HepG2 (cell line): ENCODE data around the gene FBXW4. TPM values are rescaled to one million over a fixed set of nuclear protein-coding genes. Genes with fewer than 3 reads are reported as not detected.

ENCODE experiments used
- AGO2 ChIP-seq: fragments of 200-400 bp; formaldehyde crosslinking; optimal IDR thresholded peaks from 2 replicates; pipeline ENCODE3; 2017; ENCODE audit warnings: mild to moderate bottlenecking, low read depth, low read length, moderate library complexity
- AKAP8 ChIP-seq: sonication (generic); formaldehyde crosslinking; IDR thresholded peaks from 2 replicates; pipeline ENCODE4 v1.5.1; 2020; ENCODE audit warnings: mild to moderate bottlenecking, missing genetic modification reagents
- ARID4A ChIP-seq: sonication (generic); formaldehyde crosslinking; IDR thresholded peaks from 2 replicates; pipeline ENCODE4 v1.5.0; 2020; ENCODE audit warnings: mild to moderate bottlenecking, missing genetic modification reagents, borderline replicate concordance
- BRD4 ChIP-seq: sonication (generic); formaldehyde crosslinking; IDR thresholded peaks from 2 replicates; pipeline ENCODE4 v1.4.0; 2020; ENCODE audit warnings: missing genetic modification reagents
- CCDC6 ChIP-seq: sonication (generic); formaldehyde crosslinking; IDR thresholded peaks from 2 replicates; pipeline ENCODE4 v1.8.1; 2022; ENCODE audit warnings: mild to moderate bottlenecking, missing genetic modification reagents, moderate library complexity
- CERS6 ChIP-seq: sonication (generic); formaldehyde crosslinking; IDR thresholded peaks from 2 replicates; pipeline ENCODE4 v1.5.0; 2020; ENCODE audit warnings: missing genetic modification reagents
- CREB1 ChIP-seq, 2 experiments: fragments of 450-650 bp in 1 of 2; IDR thresholded peaks; 2 replicates each; pipeline ENCODE4 v1.6.1; 2016 to 2017; ENCODE audit warnings: control low read depth in 1 of 2, mild to moderate bottlenecking in 1 of 2, missing compliant biosample characterization in 1 of 2, missing genetic modification characterization in 1 of 2
- ESRRA ChIP-seq: sonication (generic); formaldehyde crosslinking; IDR thresholded peaks from 2 replicates; pipeline ENCODE4 v1.5.1; 2020; ENCODE audit warnings: mild to moderate bottlenecking, low read depth, missing genetic modification reagents
- GABPB1 ChIP-seq: IDR thresholded peaks from 2 replicates; pipeline ENCODE4 v1.6.1; 2016; ENCODE audit warnings: mild to moderate bottlenecking, missing genetic modification reagents, moderate library complexity, missing compliant biosample characterization
- GATAD2A ChIP-seq: IDR thresholded peaks from 2 replicates; pipeline ENCODE4 v1.6.1; 2016
- HDAC1 ChIP-seq: sonication (generic); formaldehyde crosslinking; IDR thresholded peaks from 2 replicates; pipeline ENCODE4 v1.5.1; 2020; ENCODE audit warnings: mild to moderate bottlenecking, missing genetic modification reagents
- HDAC6 ChIP-seq: fragments of 200-600 bp; sonication (generic); IDR thresholded peaks from 2 replicates; pipeline ENCODE4 v1.7.0; 2017; ENCODE audit warnings: mild to moderate bottlenecking, antibody characterized with exemption, low read length, low read depth
- JUND ChIP-seq: sonication (generic); formaldehyde crosslinking; IDR thresholded peaks from 2 replicates; pipeline ENCODE4 v1.8.0; 2022; ENCODE audit warnings: mild to moderate bottlenecking, missing genetic modification reagents
- NCOA5 ChIP-seq: sonication (generic); formaldehyde crosslinking; IDR thresholded peaks from 2 replicates; pipeline ENCODE4 v1.4.0; 2020; ENCODE audit warnings: missing genetic modification reagents
- NFKBIZ ChIP-seq: IDR thresholded peaks from 2 replicates; pipeline ENCODE4 v1.6.1; 2018; ENCODE audit warnings: missing genetic modification reagents, missing compliant biosample characterization
- PHF20 ChIP-seq: sonication (generic); formaldehyde crosslinking; IDR thresholded peaks from 2 replicates; pipeline ENCODE4 v1.5.0; 2020; ENCODE audit warnings: mild to moderate bottlenecking, missing genetic modification reagents
- PRPF4 ChIP-seq: fragments of 200-400 bp; formaldehyde crosslinking; IDR thresholded peaks from 2 replicates; pipeline ENCODE4 v1.6.1; 2016; ENCODE audit warnings: low read length, low read depth; ENCODE audit not compliant: poor library complexity, severe bottlenecking
- SMAD9 ChIP-seq: sonication (generic); formaldehyde crosslinking; IDR thresholded peaks from 2 replicates; pipeline ENCODE4 v1.5.1; 2020; ENCODE audit warnings: mild to moderate bottlenecking, missing genetic modification reagents
- TP53 ChIP-seq: sonication (generic); formaldehyde crosslinking; conservative IDR thresholded peaks from 2 replicates; pipeline ENCODE4 v1.4.0; 2020; ENCODE audit warnings: missing genetic modification reagents
- ZEB1 ChIP-seq: IDR thresholded peaks from 2 replicates; pipeline ENCODE4 v1.6.1; 2012; ENCODE audit warnings: mild to moderate bottlenecking, low read depth, inconsistent platforms; ENCODE audit not compliant: insufficient replicate concordance
- ZFP90 ChIP-seq: sonication (generic); formaldehyde crosslinking; IDR thresholded peaks from 2 replicates; pipeline ENCODE4 v1.8.0; 2022; ENCODE audit warnings: missing genetic modification reagents, mild to moderate bottlenecking, inconsistent platforms, borderline replicate concordance
- ZMYM4 ChIP-seq: sonication (generic); formaldehyde crosslinking; IDR thresholded peaks from 2 replicates; pipeline ENCODE4 v1.8.1; 2023; ENCODE audit warnings: mild to moderate bottlenecking, missing genetic modification reagents
- ZNF296 ChIP-seq: sonication (generic); formaldehyde crosslinking; conservative IDR thresholded peaks from 2 replicates; pipeline ENCODE4 v1.5.0; 2020; ENCODE audit warnings: mild to moderate bottlenecking, missing genetic modification reagents
- ZNF326 ChIP-seq: sonication (generic); formaldehyde crosslinking; IDR thresholded peaks from 2 replicates; pipeline ENCODE4 v1.4.0; 2020; ENCODE audit warnings: missing genetic modification reagents, borderline replicate concordance
- ZNF44 ChIP-seq: sonication (generic); formaldehyde crosslinking; IDR thresholded peaks from 2 replicates; pipeline ENCODE4 v1.5.1; 2020; ENCODE audit warnings: mild to moderate bottlenecking, missing genetic modification reagents
- ZNF546 ChIP-seq: sonication (generic); formaldehyde crosslinking; conservative IDR thresholded peaks from 2 replicates; pipeline ENCODE4 v1.8.1; 2023; ENCODE audit warnings: mild to moderate bottlenecking, missing genetic modification reagents
- polyA plus RNA-seq, 8 experiments: library from polyadenylated mRNA; depleted of rRNA in 3 of 8; stranded (reverse) in 7 of 8; unstranded in 1 of 8; fragments of >200 nt; fragmentation: Illumina TruSeq in 4 of 8; extraction: Trizol in 4 of 8; gene quantifications; 2 replicates each; pipeline versions ENCODE4 v1.2.1 to v1.2.3, GENCODE V29; 2011 to 2016; ENCODE audit warnings: low read depth in 4 of 8, missing spikeins in 1 of 8, mixed read lengths in 1 of 8; ENCODE audit not compliant: insufficient read depth in 1 of 8
- total RNA-seq, 5 experiments: library from RNA; depleted of rRNA; stranded (reverse); fragments of >200 nt; fragmentation: Illumina TruSeq; extraction: Trizol; gene quantifications; 2 replicates each; pipeline ENCODE4 v1.2.3, GENCODE V29; 2016; ENCODE audit warnings: low read depth in 1 of 5

FBXW4 gene
- total and polyA plus RNA-seq, 2 of the 13 experiments (the other 11 are each of a cell fraction or from before 2014, with no cell fraction given), result 23.5 to 33.7 TPM

GRCh38 chr10:101587725-101588653 lies 107.0 kb downstream of the FBXW4 start, which contains the start of the genes DPCD and POLL (continued):
- TF ChIP-seq TP53 (CRISPR knock-in tag) (0 out of 2 replicates have a peak, but pooled peaks have one; percentile 7), ZNF296 (CRISPR knock-in tag) (no peak), GABPB1 (peak; percentile 99), PHF20 (CRISPR knock-in tag) (peak; percentile 91), ARID4A (peak; percentile 98), GATAD2A (CRISPR knock-in tag) (peak; percentile 14; the same call in 1 of the 2 replicates), ESRRA (0 out of 2 replicates have a peak, but pooled peaks have one; percentile 31), AKAP8 (no peak), ZFP90 (CRISPR knock-in tag) (peak; percentile 85), NFKBIZ (CRISPR knock-in tag) (no peak), ZNF44 (CRISPR knock-in tag) (0 out of 2 replicates have a peak, but pooled peaks have one; percentile 42), ZMYM4 (CRISPR knock-in tag) (no peak), BRD4 (peak; percentile 59; the same call in 1 of the 2 replicates), AGO2 (peak; percentile 64), CREB1 (IDR thresholded peaks at IDR 0.05) (peak; percentile 53; the same call in 1 of the 2 replicates), CREB1 (CRISPR knock-in tag; IDR thresholded peaks at IDR 0.05) (no peak), ZEB1 (no peak), ZNF546 (no peak), SMAD9 (CRISPR knock-in tag) (no peak), CERS6 (CRISPR knock-in tag) (no peak), HDAC6 (no peak), CCDC6 (no peak), HDAC1 (CRISPR knock-in tag) (peak; percentile 96), PRPF4 (no peak), JUND (CRISPR knock-in tag) (no peak), ZNF326 (CRISPR knock-in tag) (no peak), NCOA5 (no peak)
